ENCODE measurements around the gene NANOS2.
"Not testable (repeated sequence)": the region's sequence is repeated elsewhere in the genome, so short reads cannot be mapped to it uniquely, and the experiment has no call there.

The NANOS2 gene

GRCh38 chr19:45901912-45902650, 12.5 kb downstream of the NANOS2 start, which contains the start of gene MYPOP:
TSS of gene MYPOP (minus strand) at chr19:45902613. CDS start at chr19:45901773, 840 bp downstream.
- no peaks in the 10 kb centered on the region for H3K27me3 ChIP-seq (ENCODE audit: control insufficient read depth, insufficient read depth, low read length)
- H3K36me3 ChIP-seq (ENCODE audit: insufficient read depth, low read length): peaks cover 9% of the 10 kb centered on the region
- peak within 1 kb of the TSS; percentile 96 for H3K4me3 ChIP-seq (ENCODE audit: low read length)
- H3K9me3 ChIP-seq (replicated peaks; ENCODE audit: low read length): no peaks in the 10 kb centered on the region
- peaks cover 13% of the 10 kb centered on the region for H3K4me1 ChIP-seq (ENCODE audit: control insufficient read depth, insufficient read depth, low read length)
- peak within 1 kb of the TSS; percentile 96 for H3K4me2 ChIP-seq (ENCODE audit: low read length)
- peak within 1 kb of the TSS; percentile 89 for H3K9ac ChIP-seq (ENCODE audit: low read depth, low read length)

DNA sequence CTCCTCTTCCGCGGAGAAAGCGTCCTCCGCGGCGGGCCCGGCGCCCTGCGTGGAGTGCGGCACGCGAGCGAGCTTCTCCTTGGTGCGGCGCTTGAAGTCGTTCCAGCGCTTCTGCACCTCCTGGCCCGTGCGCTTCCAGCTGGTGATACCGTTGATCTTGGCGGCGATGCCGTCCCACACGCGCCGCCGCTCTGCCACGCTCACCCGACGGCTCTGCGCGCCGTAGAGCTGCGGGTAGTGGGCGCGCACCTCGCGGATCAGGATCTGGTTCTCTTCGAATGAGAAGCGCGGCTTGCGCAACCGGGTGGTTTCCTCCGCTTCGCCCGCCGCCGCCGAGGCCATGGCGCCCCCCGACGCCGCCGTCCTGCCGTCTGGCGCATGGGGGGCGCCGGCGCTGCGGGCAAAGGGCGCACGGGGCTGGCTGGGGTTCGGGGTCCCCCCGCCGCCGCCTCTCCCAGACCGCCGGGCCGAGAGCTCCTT, 13.1 kb downstream of the NANOS2 start:
- H3K9ac ChIP-seq (ENCODE audit: low read depth, low read length): no peak overlapping the region
- peaks cover 13% of the 10 kb centered on the region for H3K4me1 ChIP-seq (ENCODE audit: control insufficient read depth, insufficient read depth, low read length)
- no peaks in the 10 kb centered on the region for H3K9me3 ChIP-seq (replicated peaks; ENCODE audit: low read length)
- H3K4me3 ChIP-seq (ENCODE audit: low read length): peak overlapping the region; percentile 96
- peaks cover 9% of the 10 kb centered on the region for H3K36me3 ChIP-seq (ENCODE audit: insufficient read depth, low read length)
- H3K4me2 ChIP-seq (ENCODE audit: low read length): peak overlapping the region; percentile 96
- H3K27me3 ChIP-seq (ENCODE audit: control insufficient read depth, insufficient read depth, low read length): no peaks in the 10 kb centered on the region

GRCh38 chr19:45900738-45901431, 13.7 kb downstream of the NANOS2 start:
- H3K4me3 ChIP-seq (ENCODE audit: low read length): peak overlapping the region; percentile 96
- no peak overlapping the region for H3K9ac ChIP-seq (ENCODE audit: low read depth, low read length)
- H3K36me3 ChIP-seq (ENCODE audit: insufficient read depth, low read length): peaks cover 9% of the 10 kb centered on the region

GRCh38 chr19:45899919-45900589, 14.5 kb downstream of the NANOS2 start:
- Histone ChIP-seq H3K4me1 (ENCODE audit: control insufficient read depth, insufficient read depth, low read length) (peaks cover 13% of the 10 kb centered on the region), H3K4me3 (ENCODE audit: low read length) (no peak overlapping the region), H3K9ac (ENCODE audit: low read depth, low read length) (no peak overlapping the region), H3K4me2 (ENCODE audit: low read length) (no peak overlapping the region), H3K27me3 (ENCODE audit: control insufficient read depth, insufficient read depth, low read length) (no peaks in the 10 kb centered on the region), H3K9me3 (replicated peaks; ENCODE audit: low read length) (no peaks in the 10 kb centered on the region), H3K36me3 (ENCODE audit: insufficient read depth, low read length) (peaks cover 14% of the 10 kb centered on the region)

More at GRCh38 chr19:45900738-45901431, 13.7 kb downstream of the NANOS2 start:
- Histone ChIP-seq H3K4me2 (ENCODE audit: low read length) (peak overlapping the region; percentile 96), H3K27me3 (ENCODE audit: control insufficient read depth, insufficient read depth, low read length) (no peaks in the 10 kb centered on the region), H3K4me1 (ENCODE audit: control insufficient read depth, insufficient read depth, low read length) (peaks cover 13% of the 10 kb centered on the region), H3K9me3 (replicated peaks; ENCODE audit: low read length) (no peaks in the 10 kb centered on the region)

- H3K4me2 ChIP-seq (ENCODE audit: low read length): no peak overlapping the region
- no peaks in the 10 kb centered on the region for H3K9me3 ChIP-seq (replicated peaks; ENCODE audit: low read length)
- H3K36me3 ChIP-seq (ENCODE audit: insufficient read depth, low read length): peaks cover 14% of the 10 kb centered on the region
Measured at GRCh38 chr19:45899253-45899652, 15.3 kb downstream of the NANOS2 start.

GRCh38 chr19:45897261-45897812, 17.2 kb downstream of the NANOS2 start:
- Histone ChIP-seq H3K4me1 (ENCODE audit: control insufficient read depth, insufficient read depth, low read length) (peaks cover 7% of the 10 kb centered on the region), H3K4me3 (ENCODE audit: low read length) (no peak overlapping the region)

More at GRCh38 chr19:45899253-45899652, 15.3 kb downstream of the NANOS2 start:
- Histone ChIP-seq H3K9ac (ENCODE audit: low read depth, low read length) (no peak overlapping the region), H3K4me3 (ENCODE audit: low read length) (no peak overlapping the region), H3K4me1 (ENCODE audit: control insufficient read depth, insufficient read depth, low read length) (peaks cover 13% of the 10 kb centered on the region), H3K27me3 (ENCODE audit: control insufficient read depth, insufficient read depth, low read length) (no peaks in the 10 kb centered on the region)

GRCh38 chr19:45895983-45896599, 18.5 kb downstream of the NANOS2 start:
- not testable (repeated sequence) for H3K4me2 ChIP-seq (ENCODE audit: low read length); H3K27me3 ChIP-seq (ENCODE audit: control insufficient read depth, insufficient read depth, low read length); H3K9me3 ChIP-seq (replicated peaks; ENCODE audit: low read length); H3K4me3 ChIP-seq (ENCODE audit: low read length); H3K4me1 ChIP-seq (ENCODE audit: control insufficient read depth, insufficient read depth, low read length); H3K9ac ChIP-seq (ENCODE audit: low read depth, low read length)
- peaks cover 14% of the 10 kb centered on the region for H3K36me3 ChIP-seq (ENCODE audit: insufficient read depth, low read length)

More at GRCh38 chr19:45897261-45897812, 17.2 kb downstream of the NANOS2 start:
- Histone ChIP-seq H3K4me2 (ENCODE audit: low read length) (no peak overlapping the region), H3K36me3 (ENCODE audit: insufficient read depth, low read length) (peaks cover 14% of the 10 kb centered on the region), H3K9me3 (replicated peaks; ENCODE audit: low read length) (no peaks in the 10 kb centered on the region), H3K27me3 (ENCODE audit: control insufficient read depth, insufficient read depth, low read length) (no peaks in the 10 kb centered on the region), H3K9ac (ENCODE audit: low read depth, low read length) (no peak overlapping the region)

DNA sequence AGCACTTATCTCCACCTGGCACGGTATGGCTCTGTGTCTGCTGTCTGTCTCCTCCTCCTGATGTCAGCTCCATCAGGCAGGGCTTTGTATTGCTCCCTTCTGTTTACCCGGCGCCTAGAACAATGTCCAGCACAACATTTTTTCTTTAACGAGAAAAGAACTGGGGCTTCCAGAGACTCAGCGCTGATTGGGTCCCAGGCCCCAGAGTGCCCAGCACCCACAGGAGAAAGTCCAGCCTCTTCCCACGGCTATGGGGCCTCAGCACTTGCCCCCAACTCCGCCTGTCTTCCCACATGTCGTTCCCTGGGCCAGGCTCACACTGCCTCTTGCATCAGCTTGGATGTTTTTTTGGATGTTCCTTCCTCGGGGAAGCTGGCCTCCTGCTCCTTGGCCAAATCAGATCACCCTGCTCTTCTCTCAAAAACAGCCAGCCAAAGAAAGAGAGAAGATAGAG, 19.0 kb downstream of the NANOS2 start:
- H3K9me3 ChIP-seq (replicated peaks; ENCODE audit: low read length): no peaks in the 10 kb centered on the region
- H3K4me3 ChIP-seq (ENCODE audit: low read length): no peak overlapping the region
- H3K4me1 ChIP-seq (ENCODE audit: control insufficient read depth, insufficient read depth, low read length): no peaks in the 10 kb centered on the region
- H3K27me3 ChIP-seq (ENCODE audit: control insufficient read depth, insufficient read depth, low read length): no peaks in the 10 kb centered on the region
- H3K4me2 ChIP-seq (ENCODE audit: low read length): no peak overlapping the region
- no peak overlapping the region for H3K9ac ChIP-seq (ENCODE audit: low read depth, low read length)
- H3K36me3 ChIP-seq (ENCODE audit: insufficient read depth, low read length): peaks cover 14% of the 10 kb centered on the region

GRCh38 chr19:45890877-45891276, 23.7 kb downstream of the NANOS2 start:
- Histone ChIP-seq H3K36me3 (ENCODE audit: insufficient read depth, low read length) (peaks cover 5% of the 10 kb centered on the region), H3K9ac (ENCODE audit: low read depth, low read length) (no peak overlapping the region), H3K9me3 (replicated peaks; ENCODE audit: low read length) (no peaks in the 10 kb centered on the region), H3K4me1 (ENCODE audit: control insufficient read depth, insufficient read depth, low read length) (peaks cover 9% of the 10 kb centered on the region), H3K4me3 (ENCODE audit: low read length) (no peak overlapping the region), H3K4me2 (ENCODE audit: low read length) (no peak overlapping the region), H3K27me3 (ENCODE audit: control insufficient read depth, insufficient read depth, low read length) (no peaks in the 10 kb centered on the region)

DNA sequence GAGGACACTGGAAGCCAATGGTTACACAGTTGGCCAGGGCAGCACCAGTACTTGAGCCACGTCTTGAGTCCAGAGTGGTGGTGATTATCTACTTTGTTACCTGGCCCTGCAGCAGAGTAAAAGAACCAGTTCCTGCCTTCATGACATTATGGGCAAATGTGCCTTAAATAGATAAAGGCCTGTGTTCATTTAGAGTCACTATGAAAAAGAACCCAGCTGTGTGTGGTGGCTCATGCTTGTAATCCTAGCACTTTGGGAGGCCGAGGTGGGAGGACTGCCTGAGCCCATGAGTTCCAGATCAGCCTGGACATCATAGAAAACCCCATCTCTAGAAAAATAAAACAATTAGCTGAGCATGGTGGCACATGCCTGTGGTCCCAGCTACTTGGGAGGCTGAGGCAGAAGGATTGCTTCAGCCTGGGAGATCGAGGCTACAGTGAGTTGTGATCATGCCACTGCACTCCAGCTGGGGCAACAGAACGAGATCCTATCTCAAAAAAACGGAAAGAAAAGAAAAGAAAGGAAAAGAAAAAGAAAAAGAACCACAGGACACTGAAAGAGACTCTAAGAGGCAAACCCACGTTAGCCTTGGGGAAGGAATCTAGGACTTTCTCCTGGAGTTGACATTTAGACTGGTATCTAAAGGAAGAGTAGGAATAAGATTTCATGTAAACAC, 25.2 kb downstream of the NANOS2 start:
- no peaks in the 10 kb centered on the region for H3K27me3 ChIP-seq (ENCODE audit: control insufficient read depth, insufficient read depth, low read length)
- H3K36me3 ChIP-seq (ENCODE audit: insufficient read depth, low read length): peaks cover under 1% of the 10 kb centered on the region
- H3K9ac ChIP-seq (ENCODE audit: low read depth, low read length): no peak overlapping the region
- H3K4me1 ChIP-seq (ENCODE audit: control insufficient read depth, insufficient read depth, low read length): peaks cover 17% of the 10 kb centered on the region
- no peak overlapping the region for H3K4me2 ChIP-seq (ENCODE audit: low read length)
- no peak overlapping the region for H3K4me3 ChIP-seq (ENCODE audit: low read length)
- no peaks in the 10 kb centered on the region for H3K9me3 ChIP-seq (replicated peaks; ENCODE audit: low read length)

Data from skeletal muscle satellite cell (primary cell).